Measurements from ENCODE around the gene TCAIM.

The TCAIM gene

GRCh38 chr3:44398853-44399252 lies 60.3 kb downstream of the TCAIM start:
- Histone ChIP-seq H3K9me3 (ENCODE audit: control insufficient read depth, insufficient read depth, low read depth, low read length) (no peaks in the 10 kb centered on the region), H3K4me3 (ENCODE audit: low read depth, low read length) (no peak overlapping the region), H3K27ac (ENCODE audit: extremely low read depth, low read depth, low read length) (no peak overlapping the region), H3K4me1 (ENCODE audit: control insufficient read depth, insufficient read depth, low read length) (no peaks in the 10 kb centered on the region), H3K36me3 (ENCODE audit: control insufficient read depth in 2 of 2, insufficient read depth in 1 of 2, low read length in 2 of 2) (peaks cover 0 to 11% of the 10 kb centered on the region in 2 experiments; a peak in 1 of 3 replicates)
- TF ChIP-seq BCL11B (tag by site-specific recombination; IDR thresholded peaks at IDR 0.05; ENCODE audit: low read depth) (no peak), ZNF530 (tag by site-specific recombination; IDR thresholded peaks at IDR 0.05; ENCODE audit: low read depth) (no peak), ZNF549 (tag by site-specific recombination; IDR thresholded peaks at IDR 0.05) (no peak), ZNF175 (tag by site-specific recombination; IDR thresholded peaks at IDR 0.05) (no peak), ZNF777 (tag by site-specific recombination; IDR thresholded peaks at IDR 0.05; ENCODE audit: borderline replicate concordance) (no peak), ZNF664 (tag by site-specific recombination; IDR thresholded peaks at IDR 0.05) (no peak), ZNF239 (tag by site-specific recombination; IDR thresholded peaks at IDR 0.05) (no peak), ZNF704 (tag by site-specific recombination; IDR thresholded peaks at IDR 0.05) (no peak), ZSCAN18 (tag by site-specific recombination; IDR thresholded peaks at IDR 0.05) (no peak), GLIS1 (tag by site-specific recombination; IDR thresholded peaks at IDR 0.05) (no peak), ZNF112 (tag by site-specific recombination; IDR thresholded peaks at IDR 0.05) (no peak), ZBTB8A (tag by site-specific recombination; IDR thresholded peaks at IDR 0.05) (no peak)
- TF ChIP-seq, protein P1, sequence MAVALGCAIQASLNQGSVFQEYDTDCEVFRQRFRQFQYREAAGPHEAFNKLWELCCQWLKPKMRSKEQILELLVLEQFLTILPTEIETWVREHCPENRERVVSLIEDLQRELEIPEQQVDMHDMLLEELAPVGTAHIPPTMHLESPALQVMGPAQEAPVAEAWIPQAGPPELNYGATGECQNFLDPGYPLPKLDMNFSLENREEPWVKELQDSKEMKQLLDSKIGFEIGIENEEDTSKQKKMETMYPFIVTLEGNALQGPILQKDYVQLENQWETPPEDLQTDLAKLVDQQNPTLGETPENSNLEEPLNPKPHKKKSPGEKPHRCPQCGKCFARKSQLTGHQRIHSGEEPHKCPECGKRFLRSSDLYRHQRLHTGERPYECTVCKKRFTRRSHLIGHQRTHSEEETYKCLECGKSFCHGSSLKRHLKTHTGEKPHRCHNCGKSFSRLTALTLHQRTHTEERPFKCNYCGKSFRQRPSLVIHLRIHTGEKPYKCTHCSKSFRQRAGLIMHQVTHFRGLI (tag by site-specific recombination; IDR thresholded peaks at IDR 0.05), result no peak
- CTCF ChIA-PET, result no interaction called here
- POLR2A ChIA-PET, result no interaction called here

DNA sequence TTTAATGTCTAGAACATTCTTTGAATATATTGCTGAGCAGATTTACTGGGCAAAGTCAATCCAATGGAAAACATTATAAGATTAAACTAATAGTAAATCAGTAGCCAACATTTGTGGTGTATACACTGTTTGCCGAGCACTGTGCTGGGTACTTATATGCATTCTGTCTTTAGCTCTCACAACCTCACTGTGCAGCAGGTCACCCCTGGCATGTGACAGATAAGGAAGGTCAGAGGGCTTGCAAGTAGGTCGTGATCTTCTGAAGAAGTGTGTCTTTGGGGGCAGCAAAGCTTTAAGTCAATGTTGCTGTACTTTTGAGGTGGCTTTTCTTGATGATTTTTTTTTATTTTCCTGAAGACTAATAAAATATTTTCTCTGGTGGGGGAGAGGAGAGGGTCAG lies 62.2 kb downstream of the TCAIM start:
- H3K9me3 ChIP-seq (ENCODE audit: control insufficient read depth, insufficient read depth, low read depth, low read length), result no peaks in the 10 kb centered on the region
- peaks cover 0 to 11% of the 10 kb centered on the region in 2 experiments; a peak in 1 of 3 replicates for H3K36me3 ChIP-seq (ENCODE audit: control insufficient read depth in 2 of 2, insufficient read depth in 1 of 2, low read length in 2 of 2)
- no peak overlapping the region for H3K27ac ChIP-seq (ENCODE audit: extremely low read depth, low read depth, low read length)
- H3K4me3 ChIP-seq (ENCODE audit: low read depth, low read length), result no peak overlapping the region
- POLR2A ChIA-PET, result interaction anchor here (1.0 kb wide), 1 partner anchor 63 kb away, joined by 3 read pairs; the partner anchor contains the start of gene TCAIM
- no peaks in the 10 kb centered on the region for H3K4me1 ChIP-seq (ENCODE audit: control insufficient read depth, insufficient read depth, low read length)
- CTCF ChIA-PET, result no interaction called here
- TF ChIP-seq ZSCAN16 (tag by site-specific recombination; IDR thresholded peaks at IDR 0.05) (no peak), TRIM28 (IDR thresholded peaks at IDR 0.05; ENCODE audit: borderline replicate concordance, low read length) (no peak), FEZF1 (tag by site-specific recombination; IDR thresholded peaks at IDR 0.05) (no peak), PRDM2 (tag by site-specific recombination; IDR thresholded peaks at IDR 0.05; ENCODE audit: borderline replicate concordance) (no peak), ZNF202 (tag by site-specific recombination; IDR thresholded peaks at IDR 0.05; ENCODE audit: borderline replicate concordance) (no peak), ATF2 (tag by site-specific recombination; IDR thresholded peaks at IDR 0.05; ENCODE audit: low read depth) (no peak), ZNF335 (tag by site-specific recombination; conservative IDR thresholded peaks at IDR 0.05) (no peak), ZNF670 (tag by site-specific recombination; IDR thresholded peaks at IDR 0.05; ENCODE audit: low read depth) (no peak), ZNF155 (tag by site-specific recombination; IDR thresholded peaks at IDR 0.05) (no peak), BCL11A (tag by site-specific recombination; IDR thresholded peaks at IDR 0.05; ENCODE audit: low read depth) (no peak)
- TF ChIP-seq, protein P2, sequence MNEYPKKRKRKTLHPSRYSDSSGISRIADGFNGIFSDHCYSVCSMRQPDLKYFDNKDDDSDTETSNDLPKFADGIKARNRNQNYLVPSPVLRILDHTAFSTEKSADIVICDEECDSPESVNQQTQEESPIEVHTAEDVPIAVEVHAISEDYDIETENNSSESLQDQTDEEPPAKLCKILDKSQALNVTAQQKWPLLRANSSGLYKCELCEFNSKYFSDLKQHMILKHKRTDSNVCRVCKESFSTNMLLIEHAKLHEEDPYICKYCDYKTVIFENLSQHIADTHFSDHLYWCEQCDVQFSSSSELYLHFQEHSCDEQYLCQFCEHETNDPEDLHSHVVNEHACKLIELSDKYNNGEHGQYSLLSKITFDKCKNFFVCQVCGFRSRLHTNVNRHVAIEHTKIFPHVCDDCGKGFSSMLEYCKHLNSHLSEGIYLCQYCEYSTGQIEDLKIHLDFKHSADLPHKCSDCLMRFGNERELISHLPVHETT (tag by site-specific recombination; IDR thresholded peaks at IDR 0.05), result no peak

Measured in HEK293 (cell line).